HepG2 (cell line): ENCODE data around the gene CCL27. TPM values are rescaled to one million over a fixed set of nuclear protein-coding genes. Genes with fewer than 3 reads are reported as not detected.

Source experiments
- ATAC-seq: fragments of 200-7000 bp; cut with Tn5 transposase; 3 replicates; pipeline ENCODE4 v1.9.1; 2020; ENCODE audit warnings: mild to moderate bottlenecking, moderate library complexity
- BruUV-seq: library from RNA; stranded (reverse); fragments of 400-500 nt; replicated peaks from 2 replicates; lab custom pipeline; 2021; lab: Mats Ljungman, UMichigan
- CTCF ChIA-PET: fragments of 300-600 bp; formaldehyde crosslinking; extraction: SDS; loops from one replicate; lab custom pipeline; 2021; ENCODE audit warnings: low total read pairs, inconsistent platforms, low intra/inter-chr PET ratio; lab: Yijun Ruan, JAX
- POLR2A ChIA-PET: fragments of 350-600 bp; sonication (Branson Sonifier 250); formaldehyde crosslinking; loops from one replicate; lab custom pipeline; 2020; ENCODE audit warnings: antibody characterized with exemption, inconsistent platforms; lab: Yijun Ruan, JAX
- DNase-seq: peaks from one replicate; pipeline ENCODE4 v3.0.0-alpha.2; 2015; ENCODE audit warnings: low spot score
- FAIRE-seq: peaks from 3 replicates; lab custom pipeline; 2011; peaks lifted over from hg19 to GRCh38; lab: Jason Lieb, UNC
- H2AFZ ChIP-seq: one replicate; pipeline ENCODE4 v1.6.1; 2011; ENCODE audit warnings: low read length, inconsistent platforms
- H3K27ac ChIP-seq: fragments of 300-600 bp; 3 replicates; pipeline ENCODE4 v1.8.0; 2011; ENCODE audit warnings: mixed run types, mild to moderate bottlenecking, mixed read lengths, low read length, inconsistent platforms; ENCODE audit not compliant: insufficient read depth; ENCODE audit errors: extremely low read length
- H3K27me3 ChIP-seq, 2 experiments: fragments of 200-600 bp in 1 of 2; 2 replicates in 1 of 2; 3 replicates in 1 of 2; pipeline versions ENCODE4 v1.6.0 to v1.8.0; 2011; ENCODE audit warnings: low read length in 2 of 2, mild to moderate bottlenecking in 2 of 2, moderate library complexity in 2 of 2, inconsistent platforms in 1 of 2; ENCODE audit not compliant: insufficient read depth in 2 of 2, control insufficient read depth in 1 of 2
- H3K36me3 ChIP-seq, 2 experiments: fragments of 200-600 bp in 1 of 2; replicated peaks in 1 of 2; 2 replicates in 1 of 2; 3 replicates in 1 of 2; pipeline versions ENCODE4 v1.5.1 to v1.8.0; 2011; ENCODE audit warnings: low read length in 2 of 2, inconsistent platforms in 1 of 2; ENCODE audit not compliant: insufficient read depth in 2 of 2, control insufficient read depth in 1 of 2
- H3K4me1 ChIP-seq: 2 replicates; pipeline ENCODE4 v1.5.1; 2012; ENCODE audit warnings: low read length, inconsistent platforms; ENCODE audit not compliant: insufficient read depth
- H3K4me2 ChIP-seq: 2 replicates; pipeline ENCODE4 v1.6.0; 2011; ENCODE audit warnings: low read depth, low read length, inconsistent platforms
- H3K4me3 ChIP-seq, 3 experiments: fragments of 200-600 bp in 1 of 3; sonication (generic), shearing (Covaris generic) in 1 of 3; replicated peaks in 1 of 3; 2 replicates each; pipeline ENCODE4 v1.5.1; 2011 to 2016; ENCODE audit warnings: low read length in 3 of 3, inconsistent platforms in 2 of 3, low read depth in 2 of 3, mild to moderate bottlenecking in 2 of 3, control low read depth in 1 of 3, mixed read lengths in 1 of 3; ENCODE audit not compliant: insufficient read depth in 1 of 3
- H3K79me2 ChIP-seq: one replicate; pipeline ENCODE4 v1.6.1; 2011; ENCODE audit warnings: low read length, inconsistent platforms; ENCODE audit not compliant: insufficient read depth
- H3K9ac ChIP-seq: 2 replicates; pipeline ENCODE4 v1.6.0; 2011; ENCODE audit warnings: mild to moderate bottlenecking, low read depth, low read length, inconsistent platforms; ENCODE audit not compliant: insufficient read depth
- H3K9me3 ChIP-seq: 2 replicates; pipeline ENCODE4 v1.5.1; 2012; ENCODE audit warnings: mild to moderate bottlenecking, low read length
- H4K20me1 ChIP-seq: 2 replicates; pipeline ENCODE4 v1.6.0; 2011; ENCODE audit warnings: inconsistent platforms, mild to moderate bottlenecking, low read length, moderate library complexity; ENCODE audit not compliant: insufficient read depth
- CC2D1A ChIP-seq: sonication (generic); formaldehyde crosslinking; IDR thresholded peaks from 2 replicates; pipeline ENCODE4 v1.8.1; 2023; ENCODE audit warnings: mild to moderate bottlenecking, missing genetic modification reagents
- DPF2 ChIP-seq: sonication (generic); formaldehyde crosslinking; IDR thresholded peaks from 2 replicates; pipeline ENCODE4 v1.4.0; 2020; ENCODE audit warnings: mild to moderate bottlenecking, low read depth, missing genetic modification reagents, borderline replicate concordance
- FOXA1 ChIP-seq, 2 experiments: fragments of 450-650 bp in 1 of 2; sonication (generic) in 1 of 2; formaldehyde crosslinking in 1 of 2; IDR thresholded peaks; 2 replicates each; pipeline versions ENCODE4 v1.4.0 to v1.6.1; 2016 to 2020; ENCODE audit warnings: missing genetic modification reagents in 1 of 2
- GATAD1 ChIP-seq: IDR thresholded peaks from 2 replicates; pipeline ENCODE4 v1.6.1; 2016; ENCODE audit warnings: missing genetic modification reagents, missing compliant biosample characterization
- GLMP ChIP-seq: sonication (generic); formaldehyde crosslinking; IDR thresholded peaks from 2 replicates; pipeline ENCODE4 v1.9.0; 2021; ENCODE audit warnings: missing genetic modification reagents, mild to moderate bottlenecking, borderline replicate concordance
- HNF4A ChIP-seq: sonication (generic); formaldehyde crosslinking; IDR thresholded peaks from 2 replicates; pipeline ENCODE4 v1.4.0; 2020; ENCODE audit warnings: missing genetic modification reagents
- HNF4G ChIP-seq, 2 experiments: sonication (generic) in 1 of 2; formaldehyde crosslinking in 1 of 2; IDR thresholded peaks; 2 replicates each; pipeline versions ENCODE4 v1.4.0 to v1.6.1; 2011 to 2020; ENCODE audit warnings: borderline replicate concordance in 2 of 2, low read depth in 2 of 2, mild to moderate bottlenecking in 2 of 2, low read length in 1 of 2, missing genetic modification reagents in 1 of 2, moderate library complexity in 1 of 2
- NR2F1 ChIP-seq, 2 experiments: fragments of 450-650 bp in 1 of 2; formaldehyde crosslinking in 1 of 2; IDR thresholded peaks; 2 replicates each; pipeline versions ENCODE4 v1.5.0 to v1.6.1; 2016 to 2020; ENCODE audit warnings: mild to moderate bottlenecking in 1 of 2, missing compliant biosample characterization in 1 of 2, missing genetic modification reagents in 1 of 2, moderate library complexity in 1 of 2
- ONECUT2 ChIP-seq: sonication (generic); formaldehyde crosslinking; IDR thresholded peaks from 2 replicates; pipeline ENCODE4 v1.4.0; 2020; ENCODE audit warnings: missing genetic modification reagents
- PAXIP1 ChIP-seq: sonication (generic); formaldehyde crosslinking; conservative IDR thresholded peaks from 2 replicates; pipeline ENCODE4 v1.4.0; 2020; ENCODE audit warnings: mild to moderate bottlenecking, missing genetic modification reagents, moderate library complexity
- PCBP1 ChIP-seq: fragments of 200-400 bp; formaldehyde crosslinking; IDR thresholded peaks from 2 replicates; pipeline ENCODE4 v1.6.1; 2017; ENCODE audit warnings: mild to moderate bottlenecking, low read depth, low read length, borderline replicate concordance
- POLR2A ChIP-seq, 2 experiments: IDR thresholded peaks; 2 replicates each; pipeline ENCODE4 v1.6.1; 2011; ENCODE audit warnings: low read depth in 2 of 2, low read length in 2 of 2, mild to moderate bottlenecking in 1 of 2, moderate library complexity in 1 of 2; ENCODE audit not compliant: insufficient read depth in 1 of 2
- PPARG ChIP-seq: conservative IDR thresholded peaks from 2 replicates; pipeline ENCODE4 v1.6.1; 2016; ENCODE audit warnings: missing biosample characterization, missing genetic modification reagents
- SNAPC2 ChIP-seq: sonication (generic); formaldehyde crosslinking; IDR thresholded peaks from 2 replicates; pipeline ENCODE4 v1.8.1; 2022; ENCODE audit warnings: mild to moderate bottlenecking, missing genetic modification reagents
- TAF15 ChIP-seq: fragments of 200-400 bp; formaldehyde crosslinking; IDR thresholded peaks from one replicate; pipeline ENCODE4 v1.6.1; 2018; ENCODE audit warnings: mild to moderate bottlenecking, low read depth, low read length; ENCODE audit not compliant: poor library complexity, severe bottlenecking
- ZFP1 ChIP-seq: IDR thresholded peaks from 2 replicates; pipeline ENCODE4 v1.6.1; 2016
- ZMYM3 ChIP-seq: sonication (generic); formaldehyde crosslinking; IDR thresholded peaks from 2 replicates; pipeline ENCODE4 v1.5.1; 2020; ENCODE audit warnings: mild to moderate bottlenecking, missing genetic modification reagents
- ZNF263 ChIP-seq: sonication (generic); formaldehyde crosslinking; IDR thresholded peaks from 2 replicates; pipeline ENCODE4 v1.4.0; 2020; ENCODE audit warnings: missing genetic modification reagents
- ZNF713 ChIP-seq: sonication (generic); formaldehyde crosslinking; IDR thresholded peaks from 2 replicates; pipeline ENCODE4 v1.4.0; 2020; ENCODE audit warnings: mild to moderate bottlenecking, missing genetic modification reagents
- ZSCAN25 ChIP-seq: sonication (generic); formaldehyde crosslinking; IDR thresholded peaks from 2 replicates; pipeline ENCODE4 v1.8.0; 2022; ENCODE audit warnings: mild to moderate bottlenecking, missing genetic modification reagents
- WGBS: methylation state at CpG from one replicate; pipeline ENCODE4 v1.1.6; 2017; ENCODE audit warnings: low lambda C conversion rate; 5-methylcytosine and 5-hydroxymethylcytosine counted together
- in situ Hi-C: cut with HindIII; loops from 2 replicates; pipeline ENCODE4 v1.10.0; 2017; ENCODE audit warnings: low pct_unique_long_range_greater_than_20kb; ENCODE audit not compliant: extremely low pct_ligation_motif_present
- intact Hi-C: fragments of 100-400 bp; cut with micrococcal nuclease; formaldehyde crosslinking; loops from one replicate; pipeline ENCODE4 v1.10.0; 2022; ENCODE audit not compliant: unreplicated experiment
- polyA plus RNA-seq, 8 experiments: library from polyadenylated mRNA; depleted of rRNA in 3 of 8; stranded (reverse) in 7 of 8; unstranded in 1 of 8; fragments of >200 nt; fragmentation: Illumina TruSeq in 4 of 8; extraction: Trizol in 4 of 8; gene quantifications; 2 replicates each; pipeline versions ENCODE4 v1.2.1 to v1.2.3, GENCODE V29; 2011 to 2016; ENCODE audit warnings: low read depth in 4 of 8, missing spikeins in 1 of 8, mixed read lengths in 1 of 8; ENCODE audit not compliant: insufficient read depth in 1 of 8
- total RNA-seq, 5 experiments: library from RNA; depleted of rRNA; stranded (reverse); fragments of >200 nt; fragmentation: Illumina TruSeq; extraction: Trizol; gene quantifications; 2 replicates each; pipeline ENCODE4 v1.2.3, GENCODE V29; 2016; ENCODE audit warnings: low read depth in 1 of 5

The CCL27 gene
- total and polyA plus RNA-seq, 2 of the 13 experiments (the other 11 are each of a cell fraction or from before 2014, with no cell fraction given) = not detected

- no peaks in the 10 kb centered on the region for H3K9me3 ChIP-seq
- no peak overlapping the region for H2AFZ ChIP-seq
- no peak overlapping the region for H3K27ac ChIP-seq
- peak; percentile 94 for FAIRE-seq
- H3K4me2 ChIP-seq = peak overlapping the region; percentile 52
- ChIA-PET CTCF (interaction anchor here (4.5 kb wide), 1 partner anchor 17 kb away, joined by 54 read pairs; the partner anchor contains the start of gene RPP25L), POLR2A (interaction anchor here (1.5 to 2.0 kb wide), 2 partner anchors 11 to 17 kb away, joined by 4 to 9 read pairs; partner anchors contain the start of gene DCTN3)
- peaks cover 2 to 20% of the 10 kb centered on the region in 2 experiments; a peak in 3 of 5 replicates for H3K27me3 ChIP-seq
- peaks cover 3 to 4% of the 10 kb centered on the region in 2 experiments; a peak in 3 of 5 replicates for H3K36me3 ChIP-seq
- ATAC-seq = peak; percentile 66
- WGBS = 10% methylated on average over 5 of the region's 5 CpGs
- peak; percentile 48 for DNase-seq
- H3K9ac ChIP-seq = no peak overlapping the region
- intact Hi-C loops (no loop called here), in situ Hi-C loops (no loop called here)
- H3K79me2 ChIP-seq = peaks cover under 1% of the 10 kb centered on the region
- H4K20me1 ChIP-seq = no peaks in the 10 kb centered on the region
- H3K4me3 ChIP-seq = peak overlapping the region in 1 of 3 experiments; percentile 3; a peak in 1 of 6 replicates
- no TSS peak for BruUV-seq
- H3K4me1 ChIP-seq = peaks cover 46% of the 10 kb centered on the region
- peak; percentile 66; the same call in 1 of the 2 replicates for TF ChIP-seq ZSCAN25 (CRISPR knock-in tag)
- no peak for TF ChIP-seq SNAPC2 (CRISPR knock-in tag)
- TF ChIP-seq TAF15 = no peak
- 0 out of 2 replicates have a peak, but pooled peaks have one; percentile 14 for TF ChIP-seq DPF2
- no peak for TF ChIP-seq GLMP
- TF ChIP-seq FOXA1 (IDR thresholded peaks at IDR 0.05) = no peak
- TF ChIP-seq FOXA1 (CRISPR knock-in tag; IDR thresholded peaks at IDR 0.05) = 0 out of 2 replicates have a peak, but pooled peaks have one; percentile 6
- no peak for TF ChIP-seq POLR2A (IDR thresholded peaks at IDR 0.05; ENCODE audit: insufficient read depth in 1 of 2, low read depth in 2 of 2, low read length in 2 of 2)
- no peak for TF ChIP-seq ZMYM3 (CRISPR knock-in tag)
- 0 out of 2 replicates have a peak, but pooled peaks have one; percentile 49 for TF ChIP-seq PAXIP1
- TF ChIP-seq HNF4G (IDR thresholded peaks at IDR 0.05; ENCODE audit: borderline replicate concordance, low read depth, low read length) = peak; percentile 58
- no peak for TF ChIP-seq HNF4G (CRISPR knock-in tag; IDR thresholded peaks at IDR 0.05; ENCODE audit: borderline replicate concordance, low read depth)
- TF ChIP-seq ZFP1 (CRISPR knock-in tag) = peak; percentile 100
- no peak for TF ChIP-seq CC2D1A (CRISPR knock-in tag)
- TF ChIP-seq HNF4A = peak; percentile 69
- no peak for TF ChIP-seq PPARG
- TF ChIP-seq GATAD1 (CRISPR knock-in tag) = no peak
- peak in 1 of 2 experiments; percentile 40; a peak in 1 of 4 replicates for TF ChIP-seq NR2F1 (CRISPR knock-in tag; IDR thresholded peaks at IDR 0.05)
- no peak for TF ChIP-seq PCBP1
- peak; percentile 93 for TF ChIP-seq ZNF263 (CRISPR knock-in tag)
- TF ChIP-seq ONECUT2 (CRISPR knock-in tag) = no peak
- TF ChIP-seq ZNF713 (CRISPR knock-in tag) = no peak
These were observed 31.9 kb downstream of the CCL27 start for GRCh38 chr9:34630402-34631154.
